HepG2 (cell line): Measurements from ENCODE around the gene MEX3A. TPM values are rescaled to one million over a fixed set of nuclear protein-coding genes. Genes with fewer than 3 reads are reported as not detected.

Experiments used
- KLF15 ChIP-seq: sonication (generic); formaldehyde crosslinking; IDR thresholded peaks from 2 replicates; pipeline ENCODE4 v1.8.1; 2023; ENCODE audit warnings: borderline replicate concordance, mild to moderate bottlenecking, inconsistent platforms, missing genetic modification reagents, mixed read lengths
- LCORL ChIP-seq, 2 experiments: fragments of 450-650 bp in 1 of 2; sonication (generic) in 1 of 2; formaldehyde crosslinking in 1 of 2; IDR thresholded peaks; 2 replicates each; pipeline versions ENCODE4 v1.5.0 to v1.6.1; 2017 to 2020; ENCODE audit warnings: antibody characterized with exemption in 1 of 2, missing genetic modification reagents in 1 of 2
- ZNF670 ChIP-seq: sonication (generic); formaldehyde crosslinking; IDR thresholded peaks from 2 replicates; pipeline ENCODE4 v1.8.0; 2022; ENCODE audit warnings: mild to moderate bottlenecking, missing genetic modification reagents, borderline replicate concordance
- ZSCAN21 ChIP-seq: sonication (generic); formaldehyde crosslinking; IDR thresholded peaks from 2 replicates; pipeline ENCODE4 v1.8.0; 2022; ENCODE audit warnings: mild to moderate bottlenecking, missing genetic modification reagents, moderate library complexity, borderline replicate concordance
- polyA plus RNA-seq, 8 experiments: library from polyadenylated mRNA; depleted of rRNA in 3 of 8; stranded (reverse) in 7 of 8; unstranded in 1 of 8; fragments of >200 nt; fragmentation: Illumina TruSeq in 4 of 8; extraction: Trizol in 4 of 8; gene quantifications; 2 replicates each; pipeline versions ENCODE4 v1.2.1 to v1.2.3, GENCODE V29; 2011 to 2016; ENCODE audit warnings: low read depth in 4 of 8, missing spikeins in 1 of 8, mixed read lengths in 1 of 8; ENCODE audit not compliant: insufficient read depth in 1 of 8
- total RNA-seq, 5 experiments: library from RNA; depleted of rRNA; stranded (reverse); fragments of >200 nt; fragmentation: Illumina TruSeq; extraction: Trizol; gene quantifications; 2 replicates each; pipeline ENCODE4 v1.2.3, GENCODE V29; 2016; ENCODE audit warnings: low read depth in 1 of 5
- TF ChIP-seq, protein P1 (sequence below): sonication (generic); formaldehyde crosslinking; IDR thresholded peaks from 2 replicates; pipeline ENCODE4 v1.4.0; 2020; ENCODE audit warnings: missing genetic modification reagents, borderline replicate concordance
- TF ChIP-seq, protein P2 (sequence below): sonication (generic); formaldehyde crosslinking; IDR thresholded peaks from 2 replicates; pipeline ENCODE4 v1.9.0; 2021; ENCODE audit warnings: missing genetic modification reagents, borderline replicate concordance
- TF ChIP-seq, protein P3 (sequence below): sonication (generic); formaldehyde crosslinking; conservative IDR thresholded peaks from 2 replicates; pipeline ENCODE4 v1.8.0; 2022; ENCODE audit warnings: low read depth, missing genetic modification reagents
- TF ChIP-seq, protein P4 (sequence below): sonication (generic); formaldehyde crosslinking; IDR thresholded peaks from 2 replicates; pipeline ENCODE4 v1.5.1; 2020; ENCODE audit warnings: mild to moderate bottlenecking, missing genetic modification reagents, borderline replicate concordance
- TF ChIP-seq, protein P5 (sequence below): sonication (generic); formaldehyde crosslinking; IDR thresholded peaks from 2 replicates; pipeline ENCODE4 v1.4.0; 2020; ENCODE audit warnings: missing genetic modification reagents
- TF ChIP-seq, protein P6 (sequence below): sonication (generic); formaldehyde crosslinking; IDR thresholded peaks from 2 replicates; pipeline ENCODE4 v1.5.1; 2020; ENCODE audit warnings: mild to moderate bottlenecking, missing genetic modification reagents, moderate library complexity

The MEX3A gene
- total and polyA plus RNA-seq, 2 of the 13 experiments (the other 11 are each of a cell fraction or from before 2014, with no cell fraction given): 7.6 to 9.1 TPM

DNA sequence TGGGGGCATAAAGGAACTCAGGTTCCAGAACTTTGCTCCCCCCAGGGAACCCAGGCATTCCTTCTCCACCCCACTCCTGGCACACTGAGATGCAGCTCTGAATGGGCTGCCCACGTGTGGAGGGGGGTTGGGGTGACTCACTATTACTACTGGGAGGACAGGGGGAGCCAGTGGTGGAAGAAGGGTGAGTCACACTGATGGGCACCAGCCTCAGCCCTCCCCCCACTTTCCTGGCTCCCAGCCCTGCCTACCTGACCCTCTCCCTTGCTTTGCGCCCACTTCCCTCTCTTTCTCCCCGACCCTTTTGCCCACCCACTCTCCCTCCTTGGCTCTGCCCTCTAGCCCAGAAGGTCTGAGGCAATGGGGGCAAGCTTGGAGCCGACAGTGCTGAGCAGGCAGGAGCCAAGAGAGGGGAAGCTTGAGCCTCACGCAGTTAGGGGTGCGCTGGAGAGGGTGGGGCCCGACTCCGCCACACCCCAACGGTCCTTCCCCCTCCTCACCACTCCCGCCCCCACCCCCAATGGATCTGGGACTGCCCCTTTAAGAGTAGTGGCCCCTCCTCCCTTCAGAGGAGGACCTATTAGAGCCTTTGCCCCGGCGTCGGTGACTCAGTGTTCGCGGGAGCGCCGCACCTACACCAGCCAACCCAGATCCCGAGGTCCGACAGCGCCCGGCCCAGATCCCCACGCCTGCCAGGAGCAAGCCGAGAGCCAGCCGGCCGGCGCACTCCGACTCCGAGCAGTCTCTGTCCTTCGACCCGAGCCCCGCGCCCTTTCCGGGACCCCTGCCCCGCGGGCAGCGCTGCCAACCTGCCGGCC lies 32.0 kb upstream of the MEX3A start, which contains the start of gene LMNA (continued):
- TF ChIP-seq, protein P1, sequence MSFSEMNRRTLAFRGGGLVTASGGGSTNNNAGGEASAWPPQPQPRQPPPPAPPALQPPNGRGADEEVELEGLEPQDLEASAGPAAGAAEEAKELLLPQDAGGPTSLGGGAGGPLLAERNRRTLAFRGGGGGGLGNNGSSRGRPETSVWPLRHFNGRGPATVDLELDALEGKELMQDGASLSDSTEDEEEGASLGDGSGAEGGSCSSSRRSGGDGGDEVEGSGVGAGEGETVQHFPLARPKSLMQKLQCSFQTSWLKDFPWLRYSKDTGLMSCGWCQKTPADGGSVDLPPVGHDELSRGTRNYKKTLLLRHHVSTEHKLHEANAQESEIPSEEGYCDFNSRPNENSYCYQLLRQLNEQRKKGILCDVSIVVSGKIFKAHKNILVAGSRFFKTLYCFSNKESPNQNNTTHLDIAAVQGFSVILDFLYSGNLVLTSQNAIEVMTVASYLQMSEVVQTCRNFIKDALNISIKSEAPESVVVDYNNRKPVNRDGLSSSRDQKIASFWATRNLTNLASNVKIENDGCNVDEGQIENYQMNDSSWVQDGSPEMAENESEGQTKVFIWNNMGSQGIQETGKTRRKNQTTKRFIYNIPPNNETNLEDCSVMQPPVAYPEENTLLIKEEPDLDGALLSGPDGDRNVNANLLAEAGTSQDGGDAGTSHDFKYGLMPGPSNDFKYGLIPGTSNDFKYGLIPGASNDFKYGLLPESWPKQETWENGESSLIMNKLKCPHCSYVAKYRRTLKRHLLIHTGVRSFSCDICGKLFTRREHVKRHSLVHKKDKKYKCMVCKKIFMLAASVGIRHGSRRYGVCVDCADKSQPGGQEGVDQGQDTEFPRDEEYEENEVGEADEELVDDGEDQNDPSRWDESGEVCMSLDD (CRISPR knock-in tag): no peak
- TF ChIP-seq, protein P2, sequence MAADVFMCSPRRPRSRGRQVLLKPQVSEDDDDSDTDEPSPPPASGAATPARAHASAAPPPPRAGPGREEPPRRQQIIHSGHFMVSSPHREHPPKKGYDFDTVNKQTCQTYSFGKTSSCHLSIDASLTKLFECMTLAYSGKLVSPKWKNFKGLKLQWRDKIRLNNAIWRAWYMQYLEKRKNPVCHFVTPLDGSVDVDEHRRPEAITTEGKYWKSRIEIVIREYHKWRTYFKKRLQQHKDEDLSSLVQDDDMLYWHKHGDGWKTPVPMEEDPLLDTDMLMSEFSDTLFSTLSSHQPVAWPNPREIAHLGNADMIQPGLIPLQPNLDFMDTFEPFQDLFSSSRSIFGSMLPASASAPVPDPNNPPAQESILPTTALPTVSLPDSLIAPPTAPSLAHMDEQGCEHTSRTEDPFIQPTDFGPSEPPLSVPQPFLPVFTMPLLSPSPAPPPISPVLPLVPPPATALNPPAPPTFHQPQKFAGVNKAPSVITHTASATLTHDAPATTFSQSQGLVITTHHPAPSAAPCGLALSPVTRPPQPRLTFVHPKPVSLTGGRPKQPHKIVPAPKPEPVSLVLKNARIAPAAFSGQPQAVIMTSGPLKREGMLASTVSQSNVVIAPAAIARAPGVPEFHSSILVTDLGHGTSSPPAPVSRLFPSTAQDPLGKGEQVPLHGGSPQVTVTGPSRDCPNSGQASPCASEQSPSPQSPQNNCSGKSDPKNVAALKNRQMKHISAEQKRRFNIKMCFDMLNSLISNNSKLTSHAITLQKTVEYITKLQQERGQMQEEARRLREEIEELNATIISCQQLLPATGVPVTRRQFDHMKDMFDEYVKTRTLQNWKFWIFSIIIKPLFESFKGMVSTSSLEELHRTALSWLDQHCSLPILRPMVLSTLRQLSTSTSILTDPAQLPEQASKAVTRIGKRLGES (CRISPR knock-in tag): no peak
- TF ChIP-seq LCORL (IDR thresholded peaks at IDR 0.05) (no peak), LCORL (CRISPR knock-in tag; IDR thresholded peaks at IDR 0.05) (no peak), ZSCAN21 (CRISPR knock-in tag) (peak; percentile 72), KLF15 (CRISPR knock-in tag) (no peak), ZNF670 (CRISPR knock-in tag) (no peak)
- TF ChIP-seq, protein P3, sequence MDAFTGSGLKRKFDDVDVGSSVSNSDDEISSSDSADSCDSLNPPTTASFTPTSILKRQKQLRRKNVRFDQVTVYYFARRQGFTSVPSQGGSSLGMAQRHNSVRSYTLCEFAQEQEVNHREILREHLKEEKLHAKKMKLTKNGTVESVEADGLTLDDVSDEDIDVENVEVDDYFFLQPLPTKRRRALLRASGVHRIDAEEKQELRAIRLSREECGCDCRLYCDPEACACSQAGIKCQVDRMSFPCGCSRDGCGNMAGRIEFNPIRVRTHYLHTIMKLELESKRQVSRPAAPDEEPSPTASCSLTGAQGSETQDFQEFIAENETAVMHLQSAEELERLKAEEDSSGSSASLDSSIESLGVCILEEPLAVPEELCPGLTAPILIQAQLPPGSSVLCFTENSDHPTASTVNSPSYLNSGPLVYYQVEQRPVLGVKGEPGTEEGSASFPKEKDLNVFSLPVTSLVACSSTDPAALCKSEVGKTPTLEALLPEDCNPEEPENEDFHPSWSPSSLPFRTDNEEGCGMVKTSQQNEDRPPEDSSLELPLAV (CRISPR knock-in tag): no peak
- TF ChIP-seq, protein P4, sequence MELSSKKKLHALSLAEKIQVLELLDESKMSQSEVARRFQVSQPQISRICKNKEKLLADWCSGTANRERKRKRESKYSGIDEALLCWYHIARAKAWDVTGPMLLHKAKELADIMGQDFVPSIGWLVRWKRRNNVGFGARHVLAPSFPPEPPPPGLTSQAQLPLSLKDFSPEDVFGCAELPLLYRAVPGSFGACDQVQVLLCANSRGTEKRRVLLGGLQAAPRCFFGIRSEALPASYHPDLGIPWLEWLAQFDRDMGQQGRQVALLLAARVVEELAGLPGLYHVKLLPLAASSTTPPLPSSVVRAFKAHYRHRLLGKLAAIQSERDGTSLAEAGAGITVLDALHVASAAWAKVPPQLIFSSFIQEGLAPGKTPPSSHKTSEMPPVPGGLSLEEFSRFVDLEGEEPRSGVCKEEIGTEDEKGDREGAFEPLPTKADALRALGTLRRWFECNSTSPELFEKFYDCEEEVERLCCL (CRISPR knock-in tag): no peak
- TF ChIP-seq, protein P5, sequence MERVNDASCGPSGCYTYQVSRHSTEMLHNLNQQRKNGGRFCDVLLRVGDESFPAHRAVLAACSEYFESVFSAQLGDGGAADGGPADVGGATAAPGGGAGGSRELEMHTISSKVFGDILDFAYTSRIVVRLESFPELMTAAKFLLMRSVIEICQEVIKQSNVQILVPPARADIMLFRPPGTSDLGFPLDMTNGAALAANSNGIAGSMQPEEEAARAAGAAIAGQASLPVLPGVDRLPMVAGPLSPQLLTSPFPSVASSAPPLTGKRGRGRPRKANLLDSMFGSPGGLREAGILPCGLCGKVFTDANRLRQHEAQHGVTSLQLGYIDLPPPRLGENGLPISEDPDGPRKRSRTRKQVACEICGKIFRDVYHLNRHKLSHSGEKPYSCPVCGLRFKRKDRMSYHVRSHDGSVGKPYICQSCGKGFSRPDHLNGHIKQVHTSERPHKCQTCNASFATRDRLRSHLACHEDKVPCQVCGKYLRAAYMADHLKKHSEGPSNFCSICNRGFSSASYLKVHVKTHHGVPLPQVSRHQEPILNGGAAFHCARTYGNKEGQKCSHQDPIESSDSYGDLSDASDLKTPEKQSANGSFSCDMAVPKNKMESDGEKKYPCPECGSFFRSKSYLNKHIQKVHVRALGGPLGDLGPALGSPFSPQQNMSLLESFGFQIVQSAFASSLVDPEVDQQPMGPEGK: peak; percentile 80
- TF ChIP-seq, protein P6, sequence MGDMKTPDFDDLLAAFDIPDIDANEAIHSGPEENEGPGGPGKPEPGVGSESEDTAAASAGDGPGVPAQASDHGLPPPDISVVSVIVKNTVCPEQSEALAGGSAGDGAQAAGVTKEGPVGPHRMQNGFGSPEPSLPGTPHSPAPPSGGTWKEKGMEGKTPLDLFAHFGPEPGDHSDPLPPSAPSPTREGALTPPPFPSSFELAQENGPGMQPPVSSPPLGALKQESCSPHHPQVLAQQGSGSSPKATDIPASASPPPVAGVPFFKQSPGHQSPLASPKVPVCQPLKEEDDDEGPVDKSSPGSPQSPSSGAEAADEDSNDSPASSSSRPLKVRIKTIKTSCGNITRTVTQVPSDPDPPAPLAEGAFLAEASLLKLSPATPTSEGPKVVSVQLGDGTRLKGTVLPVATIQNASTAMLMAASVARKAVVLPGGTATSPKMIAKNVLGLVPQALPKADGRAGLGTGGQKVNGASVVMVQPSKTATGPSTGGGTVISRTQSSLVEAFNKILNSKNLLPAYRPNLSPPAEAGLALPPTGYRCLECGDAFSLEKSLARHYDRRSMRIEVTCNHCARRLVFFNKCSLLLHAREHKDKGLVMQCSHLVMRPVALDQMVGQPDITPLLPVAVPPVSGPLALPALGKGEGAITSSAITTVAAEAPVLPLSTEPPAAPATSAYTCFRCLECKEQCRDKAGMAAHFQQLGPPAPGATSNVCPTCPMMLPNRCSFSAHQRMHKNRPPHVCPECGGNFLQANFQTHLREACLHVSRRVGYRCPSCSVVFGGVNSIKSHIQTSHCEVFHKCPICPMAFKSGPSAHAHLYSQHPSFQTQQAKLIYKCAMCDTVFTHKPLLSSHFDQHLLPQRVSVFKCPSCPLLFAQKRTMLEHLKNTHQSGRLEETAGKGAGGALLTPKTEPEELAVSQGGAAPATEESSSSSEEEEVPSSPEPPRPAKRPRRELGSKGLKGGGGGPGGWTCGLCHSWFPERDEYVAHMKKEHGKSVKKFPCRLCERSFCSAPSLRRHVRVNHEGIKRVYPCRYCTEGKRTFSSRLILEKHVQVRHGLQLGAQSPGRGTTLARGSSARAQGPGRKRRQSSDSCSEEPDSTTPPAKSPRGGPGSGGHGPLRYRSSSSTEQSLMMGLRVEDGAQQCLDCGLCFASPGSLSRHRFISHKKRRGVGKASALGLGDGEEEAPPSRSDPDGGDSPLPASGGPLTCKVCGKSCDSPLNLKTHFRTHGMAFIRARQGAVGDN (CRISPR knock-in tag): peak; percentile 78; the same call in 1 of the 2 replicates
